Neural progenitor cell (in vitro differentiated cells): ENCODE measurements around the gene ZNF133. TPM values are rescaled to one million over a fixed set of nuclear protein-coding genes. Genes with fewer than 3 reads are reported as not detected.
A peak's percentile ranks its signal among the peaks of the same experiment; 100 is the strongest.

Source experiments
- DNase-seq: peaks from one replicate; pipeline ENCODE4 v3.0.0-alpha.2; 2016; ENCODE audit warnings: low spot score
- H2AFZ ChIP-seq: fragments of 200-600 bp; sonication (generic); replicated peaks from 2 replicates; pipeline ENCODE4 v1.6.1; 2016; ENCODE audit warnings: antibody characterized with exemption
- H3F3A ChIP-seq: fragments of 200-600 bp; sonication (generic); 2 replicates; pipeline ENCODE4 v1.6.1; 2016; ENCODE audit warnings: antibody characterized with exemption, low read depth
- H3K27ac ChIP-seq: fragments of 200-600 bp; sonication (generic); 2 replicates; pipeline ENCODE4 v1.5.1; 2016; ENCODE audit warnings: mild to moderate bottlenecking
- H3K27me3 ChIP-seq: fragments of 200-600 bp; sonication (generic); 2 replicates; pipeline ENCODE4 v1.6.1; 2016; ENCODE audit warnings: mild to moderate bottlenecking, moderate library complexity
- H3K36me3 ChIP-seq: fragments of 200-600 bp; sonication (generic); 2 replicates; pipeline ENCODE4 v1.5.1; 2016
- H3K4me1 ChIP-seq: fragments of 200-600 bp; sonication (generic); 2 replicates; pipeline ENCODE4 v1.6.1; 2016; ENCODE audit warnings: mixed run types
- H3K4me2 ChIP-seq: fragments of 200-600 bp; sonication (generic); 2 replicates; pipeline ENCODE4 v1.6.1; 2016
- H3K4me3 ChIP-seq: fragments of 200-600 bp; sonication (generic); 2 replicates; pipeline ENCODE4 v1.5.1; 2016
- H3K79me2 ChIP-seq: fragments of 200-600 bp; sonication (generic); 2 replicates; pipeline ENCODE4 v1.6.1; 2016; ENCODE audit warnings: low read depth
- H3K9ac ChIP-seq: fragments of 200-600 bp; sonication (generic); 2 replicates; pipeline ENCODE4 v1.6.1; 2016
- H3K9me3 ChIP-seq: fragments of 200-600 bp; sonication (generic); 2 replicates; pipeline ENCODE4 v1.5.1; 2016; ENCODE audit warnings: low read depth
- H4K20me1 ChIP-seq: fragments of 200-600 bp; sonication (generic); 2 replicates; pipeline ENCODE4 v1.6.1; 2016; ENCODE audit warnings: low read depth
- H3K27ac Mint-ChIP-seq: 3 replicates; pipeline ENCODE4 v1.8.0; 2021; ENCODE audit warnings: mixed read lengths
- H3K27me3 Mint-ChIP-seq: 2 replicates; pipeline ENCODE4 v1.8.0; 2022; ENCODE audit warnings: low read depth, mild to moderate bottlenecking, inconsistent platforms, moderate library complexity, mixed read lengths; ENCODE audit not compliant: insufficient read depth
- H3K36me3 Mint-ChIP-seq: 3 replicates; pipeline ENCODE4 v1.8.0; 2021; ENCODE audit warnings: mixed read lengths
- H3K4me1 Mint-ChIP-seq: 3 replicates; pipeline ENCODE4 v1.8.0; 2021; ENCODE audit warnings: mixed read lengths
- H3K4me3 Mint-ChIP-seq: 3 replicates; pipeline ENCODE4 v1.8.0; 2021; ENCODE audit warnings: mild to moderate bottlenecking, moderate library complexity, mixed read lengths
- H3K9me3 Mint-ChIP-seq: 3 replicates; pipeline ENCODE4 v1.8.0; 2020; ENCODE audit warnings: mixed read lengths
- CTCF ChIP-seq: fragments of 200-600 bp; sonication (generic); IDR thresholded peaks from 2 replicates; pipeline ENCODE4 v1.5.1; 2017; ENCODE audit warnings: antibody characterized with exemption, mild to moderate bottlenecking
- EZH2 ChIP-seq: fragments of 200-600 bp; sonication (generic); IDR thresholded peaks from 2 replicates; pipeline ENCODE4 v1.6.1; 2017; ENCODE audit warnings: antibody characterized with exemption, mild to moderate bottlenecking, moderate library complexity
- EZH2phosphoT487 ChIP-seq: fragments of 200-600 bp; sonication (generic); IDR thresholded peaks from 2 replicates; pipeline ENCODE4 v1.6.1; 2017; ENCODE audit warnings: antibody characterized with exemption
- total RNA-seq: library from RNA; depleted of rRNA; stranded (reverse); fragments of >200 nt; gene quantifications from 2 replicates; pipeline ENCODE4 v1.2.3, GENCODE V29; 2015; ENCODE audit warnings: low replicate concordance

The ZNF133 gene
- total RNA-seq, 1 donor from 2014 or later: 24.8 TPM

- H3K36me3 ChIP-seq: no peaks in the 10 kb centered on the region
- peaks cover 10% of the 10 kb centered on the region for H3F3A ChIP-seq
- peak; percentile 97 for DNase-seq
- Mint-ChIP-seq H3K36me3 (no peaks in the 10 kb centered on the region), H3K9me3 (peaks cover 5% of the 10 kb centered on the region), H3K4me3 (peak overlapping the region; percentile 33), H3K4me1 (peaks cover 53% of the 10 kb centered on the region), H3K27me3 (peaks cover 21% of the 10 kb centered on the region), H3K27ac (peak overlapping the region; percentile 90)
- H3K9ac ChIP-seq: no peak overlapping the region
- no peaks in the 10 kb centered on the region for H3K27me3 ChIP-seq
- no peaks in the 10 kb centered on the region for H3K9me3 ChIP-seq
- peaks cover 28% of the 10 kb centered on the region for H3K4me1 ChIP-seq
- H3K4me3 ChIP-seq: peak overlapping the region; percentile 12
- no peak for TF ChIP-seq CTCF
- TF ChIP-seq EZH2phosphoT487: no peak
- TF ChIP-seq EZH2: no peak
- H3K27ac ChIP-seq: no peak overlapping the region
- no peak overlapping the region for H2AFZ ChIP-seq
- peak overlapping the region; percentile 72 for H3K4me2 ChIP-seq
- no peaks in the 10 kb centered on the region for H4K20me1 ChIP-seq
- no peaks in the 10 kb centered on the region for H3K79me2 ChIP-seq
Measured at GRCh38 chr20:18267815-18268214, 20.5 kb upstream of the ZNF133 start.

- H3K4me1 Mint-ChIP-seq: peaks cover 31% of the 10 kb centered on the region
- H3K4me1 ChIP-seq: peaks cover 27% of the 10 kb centered on the region
- no peaks in the 10 kb centered on the region for H3K27me3 ChIP-seq
- TF ChIP-seq EZH2: no peak
- H3K4me2 ChIP-seq: no peak overlapping the region
- H3K4me3 ChIP-seq: no peak overlapping the region
- H3K27me3 Mint-ChIP-seq: peaks cover 24% of the 10 kb centered on the region
- DNase-seq: no peak
- no peaks in the 10 kb centered on the region for H3K36me3 Mint-ChIP-seq
- H3K9me3 ChIP-seq: no peaks in the 10 kb centered on the region
- no peaks in the 10 kb centered on the region for H3K36me3 ChIP-seq
- H3K9me3 Mint-ChIP-seq: peaks cover 5% of the 10 kb centered on the region
- H3K79me2 ChIP-seq: no peaks in the 10 kb centered on the region
- H3K27ac Mint-ChIP-seq: no peak overlapping the region
- H3K9ac ChIP-seq: no peak overlapping the region
- peaks cover 10% of the 10 kb centered on the region for H3F3A ChIP-seq
- no peak overlapping the region for H3K27ac ChIP-seq
- no peak overlapping the region for H3K4me3 Mint-ChIP-seq
- no peak overlapping the region for H2AFZ ChIP-seq
- no peaks in the 10 kb centered on the region for H4K20me1 ChIP-seq
Measured at GRCh38 chr20:18271160-18271559, 17.2 kb upstream of the ZNF133 start.

DNA sequence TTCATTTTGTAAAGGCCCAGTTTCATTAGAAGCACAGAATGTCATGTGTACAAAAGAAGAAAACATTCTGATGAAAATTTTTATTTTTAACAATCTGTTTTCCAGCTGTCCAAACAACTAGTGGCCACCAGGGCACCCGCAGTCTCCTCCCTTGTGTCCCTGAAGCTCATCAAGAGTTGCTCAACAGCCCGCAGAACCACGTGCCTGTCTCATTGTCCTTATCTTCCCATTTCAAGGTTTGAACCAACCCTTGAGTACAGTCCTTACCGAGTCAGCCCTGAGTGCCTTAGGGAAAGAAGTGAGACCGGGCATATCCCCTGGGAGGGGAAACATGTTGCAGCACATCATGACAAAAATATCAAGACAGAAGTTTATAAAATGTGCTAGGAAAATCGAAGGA, 15.9 kb upstream of the ZNF133 start:
- no peak overlapping the region for H3K4me2 ChIP-seq
- H3K27me3 Mint-ChIP-seq: peaks cover 24% of the 10 kb centered on the region

More for the DNA sequence above, 15.9 kb upstream of the ZNF133 start:
- Histone ChIP-seq H3K27ac (no peak overlapping the region), H3K4me1 (peaks cover 18% of the 10 kb centered on the region), H3K4me3 (no peak overlapping the region), H3F3A (peaks cover 8% of the 10 kb centered on the region), H3K9me3 (no peaks in the 10 kb centered on the region), H3K36me3 (no peaks in the 10 kb centered on the region), H4K20me1 (no peaks in the 10 kb centered on the region), H2AFZ (no peak overlapping the region), H3K9ac (no peak overlapping the region), H3K27me3 (no peaks in the 10 kb centered on the region), H3K79me2 (no peaks in the 10 kb centered on the region)
- H3K27ac Mint-ChIP-seq: no peak overlapping the region
- no peak for DNase-seq
- H3K9me3 Mint-ChIP-seq: peaks cover 5% of the 10 kb centered on the region
- TF ChIP-seq EZH2 (no peak), CTCF (peak; percentile 14), EZH2phosphoT487 (no peak)
- H3K4me3 Mint-ChIP-seq: no peak overlapping the region
- peaks cover 21% of the 10 kb centered on the region for H3K4me1 Mint-ChIP-seq
- H3K36me3 Mint-ChIP-seq: no peaks in the 10 kb centered on the region
